Small intestine (tissue), 7 donors: ENCODE measurements around the gene PLEKHG5. TPM values are rescaled to one million over a fixed set of nuclear protein-coding genes. Genes with fewer than 3 reads are reported as not detected.
"Not testable (repeated sequence)": the region's sequence is repeated elsewhere in the genome, so short reads cannot be mapped to it uniquely, and the experiment has no call there.

Experiments used
- DNase-seq, 2 donors: peaks; one replicate each; pipeline versions ENCODE4 v3.0.0 to v3.0.0-alpha.2; 2013
- FAIRE-seq: peaks from 2 replicates; lab custom pipeline; 2012; peaks lifted over from hg19 to GRCh38; lab: Jason Lieb, UNC
- H3K27ac ChIP-seq, 3 donors: one replicate each; pipeline ENCODE4 v1.5.1; 2013; ENCODE audit warnings: low read length in 2 of 3, mild to moderate bottlenecking in 2 of 3, control low read depth in 1 of 3, inconsistent platforms in 1 of 3, low read depth in 1 of 3, moderate library complexity in 1 of 3
- H3K27me3 ChIP-seq, 3 donors: one replicate each; pipeline ENCODE4 v1.6.1; 2013; ENCODE audit warnings: low read length in 3 of 3, inconsistent platforms in 1 of 3; ENCODE audit not compliant: control insufficient read depth in 3 of 3, insufficient read depth in 3 of 3
- H3K36me3 ChIP-seq, 3 donors: one replicate each; pipeline ENCODE4 v1.6.1; 2013; ENCODE audit warnings: low read length in 3 of 3, inconsistent platforms in 1 of 3, low read depth in 1 of 3, mild to moderate bottlenecking in 1 of 3, moderate library complexity in 1 of 3; ENCODE audit not compliant: control insufficient read depth in 3 of 3, insufficient read depth in 2 of 3
- H3K4me1 ChIP-seq, 3 donors: one replicate each; pipeline ENCODE4 v1.6.1; 2013; ENCODE audit warnings: low read length in 2 of 3, inconsistent platforms in 1 of 3, low read depth in 1 of 3, mild to moderate bottlenecking in 1 of 3, moderate library complexity in 1 of 3; ENCODE audit not compliant: control insufficient read depth in 3 of 3, insufficient read depth in 2 of 3
- H3K4me3 ChIP-seq, 3 donors: one replicate each; pipeline ENCODE4 v1.5.1; 2013; ENCODE audit warnings: low read length in 3 of 3, control low read depth in 1 of 3, inconsistent platforms in 1 of 3, low read depth in 1 of 3, mild to moderate bottlenecking in 1 of 3, moderate library complexity in 1 of 3
- H3K9me3 ChIP-seq, 2 donors: one replicate each; pipeline ENCODE4 v1.6.1; 2013; ENCODE audit warnings: low read depth in 1 of 2, low read length in 1 of 2; ENCODE audit not compliant: control insufficient read depth in 2 of 2, insufficient read depth in 1 of 2
- WGBS, 3 donors: extraction: QIAGEN DNeasy Blood & Tissue Kit; methylation state at CpG; one replicate each; pipeline ENCODE4 v1.1.7; 2013; 5-methylcytosine and 5-hydroxymethylcytosine counted together
- polyA plus RNA-seq, 4 donors: library from polyadenylated mRNA; stranded (reverse) in 3 of 4; unstranded in 1 of 4; fragments of 200-250 nt in 3 of 4; fragments of 120-200 nt in 1 of 4; gene quantifications; one replicate each; pipeline versions ENCODE4 v1.2.1 to v1.2.3, GENCODE V29; 2013
- donor health status: healthy with polysubstance abuse.
- donor health status: control.
- donor health status: control.
- donor health status: Bipolar disorder and iron deficiency.
- donor health status: healthy.

The PLEKHG5 gene
- polyA plus RNA-seq, 4 donors = 2.4 to 13.5 (median 7.1) TPM

DNA sequence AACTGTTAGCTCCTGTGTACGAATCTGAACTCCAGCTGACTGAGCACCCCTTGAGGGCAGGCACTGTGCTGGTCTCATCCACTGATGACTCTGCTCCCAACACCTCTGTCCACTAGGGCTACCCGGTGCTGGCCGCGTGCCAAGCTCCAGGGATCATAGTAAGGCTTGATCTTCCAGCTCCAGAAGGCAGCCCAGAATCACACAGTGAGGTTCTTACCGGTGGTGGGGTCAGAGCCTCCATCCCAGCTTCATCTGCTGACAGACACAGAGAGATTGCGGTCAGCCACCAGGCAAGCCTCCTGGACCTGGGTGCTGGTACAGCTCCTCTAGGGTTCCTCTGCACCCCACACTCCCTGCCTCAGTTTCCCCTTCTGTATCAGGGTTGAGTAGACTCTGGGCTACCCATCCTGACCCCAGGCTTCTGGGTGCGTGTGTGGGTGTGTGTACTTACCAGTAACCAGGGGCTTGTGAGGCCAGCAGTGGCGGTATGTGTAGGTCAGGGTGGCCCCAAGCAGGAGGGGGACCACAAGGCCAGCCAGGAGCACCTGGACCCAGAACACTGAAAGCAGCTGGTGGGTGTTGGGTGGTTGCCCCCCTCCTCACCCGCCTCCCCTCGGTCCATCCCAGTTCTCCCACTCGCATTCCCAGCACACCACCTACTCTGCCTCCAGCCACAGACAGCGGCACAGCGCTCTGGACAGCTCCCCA lies 28.9 kb downstream of the PLEKHG5 start:
- DNase-seq = no peak
- FAIRE-seq = no peak
- Histone ChIP-seq H3K27me3 (peaks cover 0 to 2% (median 2%) of the 10 kb centered on the region in 3 donors), H3K9me3 (no peaks in the 10 kb centered on the region), H3K27ac (no peak overlapping the region), H3K4me1 (peaks cover 0 to 35% (median 0%) of the 10 kb centered on the region in 3 donors), H3K36me3 (peaks cover 3 to 79% (median 6%) of the 10 kb centered on the region in 3 donors), H3K4me3 (peak overlapping the region in 1 of 3 donors; percentile 11)
- WGBS, 3 donors = 85 to 90% (median 88%) methylated on average over 13 of the region's 13 CpGs

DNA sequence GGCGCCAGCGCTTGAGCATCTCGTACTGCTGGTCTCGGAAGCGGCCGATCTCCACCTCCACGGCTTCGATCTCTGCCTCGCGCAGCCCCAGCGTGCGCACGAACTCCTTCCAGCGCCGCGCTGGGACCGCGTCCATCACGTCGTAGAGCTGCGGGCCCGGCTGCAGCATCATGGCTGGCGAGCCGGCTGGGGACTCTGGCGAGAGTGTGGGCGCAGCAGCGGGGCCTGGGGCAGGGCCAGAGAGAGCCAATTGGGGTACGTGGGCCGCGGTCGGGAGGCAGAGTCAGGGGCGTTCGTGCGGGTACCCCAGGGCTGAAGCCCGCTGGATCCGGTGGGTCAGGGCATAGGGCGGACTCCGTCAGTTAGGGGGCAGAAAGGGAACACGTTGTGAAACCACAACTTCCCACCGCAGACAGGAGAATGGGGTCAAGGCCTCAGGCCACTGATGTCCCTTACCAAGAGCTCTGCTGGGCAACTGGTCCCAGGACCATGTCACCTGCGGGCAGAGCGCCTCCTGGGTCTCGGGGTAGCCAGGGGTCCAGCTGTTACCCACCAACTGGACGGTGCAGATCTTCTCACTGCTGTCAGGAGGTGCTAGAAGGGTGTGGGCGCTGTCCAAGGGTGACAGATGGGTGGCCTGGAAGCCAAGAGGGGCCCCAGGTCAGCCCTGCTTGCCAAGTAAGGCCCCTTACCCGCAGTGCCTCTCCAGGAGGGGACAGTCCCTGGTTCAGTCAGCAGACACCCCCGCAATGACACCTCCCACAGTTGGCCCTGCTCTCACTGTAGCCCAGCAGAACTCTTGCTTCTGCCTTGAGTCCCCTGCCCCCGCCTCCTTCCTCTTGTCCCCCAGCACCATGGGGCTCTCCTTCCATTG lies 29.7 kb downstream of the PLEKHG5 start:
- FAIRE-seq = no peak
- H3K27ac ChIP-seq = no peak overlapping the region

DNA sequence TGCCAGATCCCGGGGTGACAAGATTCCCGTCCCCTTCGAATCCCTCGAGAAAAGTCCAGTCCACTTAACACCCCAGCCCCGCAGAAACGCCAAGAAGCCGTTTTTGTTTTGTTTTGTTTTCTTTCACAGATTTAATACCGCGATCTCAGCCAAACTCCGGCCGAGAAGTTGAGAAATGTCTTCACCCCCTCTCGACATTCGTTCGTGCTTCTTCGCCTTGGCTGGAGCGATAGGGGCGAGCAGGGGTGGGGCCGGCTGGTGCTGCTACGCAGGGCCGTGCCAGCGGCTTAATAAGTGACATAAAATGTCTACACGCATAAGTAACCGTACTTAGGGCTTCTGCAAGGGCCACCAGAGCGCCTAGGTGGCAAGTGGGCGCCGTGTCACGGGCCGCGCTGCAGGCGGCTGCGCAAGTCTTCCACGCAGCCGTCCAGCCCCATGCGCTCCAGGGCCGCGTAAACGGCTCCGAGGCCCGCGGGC lies 30.4 kb downstream of the PLEKHG5 start:
- Histone ChIP-seq H3K27ac (peak overlapping the region in 1 of 3 donors; percentile 60), H3K36me3 (peaks cover 3 to 85% (median 6%) of the 10 kb centered on the region in 3 donors), H3K4me3 (no peak overlapping the region), H3K4me1 (peaks cover 0 to 21% (median 0%) of the 10 kb centered on the region in 3 donors), H3K27me3 (peaks cover 0 to 2% (median 2%) of the 10 kb centered on the region in 3 donors), H3K9me3 (no peaks in the 10 kb centered on the region)
- 75 to 88% (median 87%) methylated on average over 38 to 40 of the region's 40 CpGs for WGBS, 3 donors
- DNase-seq (no peak), FAIRE-seq (no peak)

More for the DNA sequence above, 29.7 kb downstream of the PLEKHG5 start:
- WGBS, 3 donors = 86 to 97% (median 92%) methylated on average over 47 to 48 of the region's 48 CpGs
- no peak for DNase-seq
- H3K27me3 ChIP-seq = peaks cover 0 to 2% (median 2%) of the 10 kb centered on the region in 3 donors
- no peaks in the 10 kb centered on the region for H3K9me3 ChIP-seq
- peaks cover 0 to 27% (median 0%) of the 10 kb centered on the region in 3 donors for H3K4me1 ChIP-seq
- peaks cover 3 to 79% (median 6%) of the 10 kb centered on the region in 3 donors for H3K36me3 ChIP-seq
- no peak overlapping the region for H3K4me3 ChIP-seq

DNA sequence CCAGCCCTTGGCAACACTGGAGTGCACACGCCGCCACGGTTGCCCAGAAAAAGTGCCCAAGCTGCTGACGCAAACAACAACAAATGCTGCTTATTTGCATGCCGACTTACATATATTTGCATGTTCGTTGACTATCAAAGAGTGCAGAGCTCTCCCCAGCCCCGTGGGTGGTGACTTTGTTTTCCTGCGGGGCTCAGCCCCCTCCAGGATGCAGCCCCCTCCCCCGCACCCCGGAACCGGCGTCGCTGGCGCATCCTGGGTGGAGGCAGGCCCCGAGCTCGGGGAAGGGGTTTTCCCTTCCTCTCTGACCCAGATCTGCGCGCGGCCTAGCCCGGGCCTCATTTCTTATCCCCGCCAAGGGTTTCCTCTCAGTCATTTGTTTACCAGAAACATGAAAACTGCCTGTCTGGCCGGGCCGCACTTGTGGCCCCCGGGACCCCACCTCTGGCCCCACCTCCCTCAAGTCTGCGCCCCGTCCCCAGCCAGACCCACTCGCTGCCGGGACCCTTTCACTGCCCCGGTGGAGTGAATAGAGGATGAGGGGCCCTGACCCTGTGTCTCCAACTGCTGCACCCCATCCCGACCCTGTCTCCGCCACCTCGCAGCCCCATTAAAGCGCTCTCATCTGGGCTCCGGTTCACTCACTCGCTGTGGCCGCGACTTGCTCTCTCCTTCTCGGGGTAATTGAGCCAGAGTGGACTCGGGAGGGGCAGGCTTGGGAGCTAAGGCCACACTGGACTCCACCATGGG lies 31.0 kb downstream of the PLEKHG5 start:
- no peaks in the 10 kb centered on the region for H3K9me3 ChIP-seq
- FAIRE-seq = no peak
- peaks cover 3 to 87% (median 6%) of the 10 kb centered on the region in 3 donors for H3K36me3 ChIP-seq
- H3K27me3 ChIP-seq = peaks cover 0 to 5% (median 1%) of the 10 kb centered on the region in 3 donors
- peak overlapping the region in 1 of 3 donors; percentile 24 for H3K4me3 ChIP-seq
- DNase-seq = no peak
- peak overlapping the region in 1 of 3 donors; percentile 77 for H3K27ac ChIP-seq
- peaks cover 0 to 16% (median 0%) of the 10 kb centered on the region in 3 donors for H3K4me1 ChIP-seq
- WGBS, 3 donors = 37 to 73% (median 55%) methylated on average over 39 of the region's 39 CpGs

DNA sequence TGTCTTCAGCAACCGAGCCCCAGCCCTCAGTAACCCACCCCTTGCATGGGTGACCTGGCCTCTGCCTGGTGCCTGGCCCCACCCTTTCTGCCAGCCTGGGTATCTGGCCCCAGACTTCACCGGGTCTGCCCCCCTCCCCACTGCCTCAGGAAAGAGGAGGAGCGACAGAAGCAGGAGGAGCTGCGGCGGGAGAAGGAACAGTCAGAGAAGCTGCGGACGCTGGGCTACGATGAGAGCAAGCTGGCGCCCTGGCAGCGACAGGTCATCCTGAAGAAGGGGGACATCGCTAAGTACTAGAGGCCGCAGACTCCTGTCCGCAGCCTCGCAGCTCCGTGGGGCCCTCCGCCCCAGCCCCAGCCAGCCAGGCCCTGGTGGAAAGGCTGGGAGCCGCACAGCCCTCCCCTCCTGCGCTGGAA lies 31.6 kb downstream of the PLEKHG5 start:
- Histone ChIP-seq H3K4me1 (peaks cover 0 to 9% (median 0%) of the 10 kb centered on the region in 3 donors), H3K27me3 (peaks cover 0 to 9% (median 0%) of the 10 kb centered on the region in 3 donors), H3K9me3 (no peaks in the 10 kb centered on the region), H3K4me3 (peak overlapping the region in 1 of 3 donors; percentile 24), H3K27ac (peak overlapping the region in 1 of 3 donors; percentile 77), H3K36me3 (peaks cover 3 to 83% (median 6%) of the 10 kb centered on the region in 3 donors)
- DNase-seq = no peak
- 36 to 69% (median 54%) methylated on average over 17 to 18 of the region's 18 CpGs for WGBS, 3 donors
- no peak for FAIRE-seq

DNA sequence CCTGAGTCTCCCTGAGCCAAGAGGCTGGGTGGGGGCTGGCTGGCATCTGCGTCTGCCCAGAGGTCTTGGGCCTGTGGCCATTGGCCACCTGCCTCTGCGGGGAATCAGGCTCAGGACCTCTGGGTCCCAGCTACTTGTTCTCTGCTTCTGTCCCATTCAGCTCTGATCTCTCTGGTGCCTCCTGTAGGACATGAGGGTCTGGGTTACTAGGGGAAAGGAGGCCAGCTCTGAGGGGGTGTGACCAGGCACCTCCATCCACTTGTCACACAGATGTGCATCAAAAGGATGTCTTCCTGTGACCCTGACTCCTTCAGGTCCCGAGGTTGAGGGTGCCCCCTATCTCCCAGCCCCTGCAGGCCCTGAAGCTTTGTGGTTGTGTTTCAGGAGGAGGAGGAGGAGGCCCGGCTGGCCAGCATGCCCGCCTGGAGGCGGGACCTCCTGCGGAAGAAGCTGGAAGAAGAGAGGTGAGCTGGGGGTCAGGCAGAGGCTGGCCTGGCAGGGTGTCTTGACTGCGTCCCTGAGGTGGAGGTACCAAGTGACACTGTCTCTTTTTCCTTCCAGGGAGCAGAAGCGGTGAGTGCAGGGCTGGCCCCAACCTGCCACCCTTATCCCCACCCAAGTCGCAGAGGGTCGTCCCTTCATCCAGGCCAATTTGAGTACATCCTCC lies 34.5 kb downstream of the PLEKHG5 start:
- 81 to 87% (median 85%) methylated on average over 7 to 11 of the region's 11 CpGs for WGBS, 3 donors

DNA sequence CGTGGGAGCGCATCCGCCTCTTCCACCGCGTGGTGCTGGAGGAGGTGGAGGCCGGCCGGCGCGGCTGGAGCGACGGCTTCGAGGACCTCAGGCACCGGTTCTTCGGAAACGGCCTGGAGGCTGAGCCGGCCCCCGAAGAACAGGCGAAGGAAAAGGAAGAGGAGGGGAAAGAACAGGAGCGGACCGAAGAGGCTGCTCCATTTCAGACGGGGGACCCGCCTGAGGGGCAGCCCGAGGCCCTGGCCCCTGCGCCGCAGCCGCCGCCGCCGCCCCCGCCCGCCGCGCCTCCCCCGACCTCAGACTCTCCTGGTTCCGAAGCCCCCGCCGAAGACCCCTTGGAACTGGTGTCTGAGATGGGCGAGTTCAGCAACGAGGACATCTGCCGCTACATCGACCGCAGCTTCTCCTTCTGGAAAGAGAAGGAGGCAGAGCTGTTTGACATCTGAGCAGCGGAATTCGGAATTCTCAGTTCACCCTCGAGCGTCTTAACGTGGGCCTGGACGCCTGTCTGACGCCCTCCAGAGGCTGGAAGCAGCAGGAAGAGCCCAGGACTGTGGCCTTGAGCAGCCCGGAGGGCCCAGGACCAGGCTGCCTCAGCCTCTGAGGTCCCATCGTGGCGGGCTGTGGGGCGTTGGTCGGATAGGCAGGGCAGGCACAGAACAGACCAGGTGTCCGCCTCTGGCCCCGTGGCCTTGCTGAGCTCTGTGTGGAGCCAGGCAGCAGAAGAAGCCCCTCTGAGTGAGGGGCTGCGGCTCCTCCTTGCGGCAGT lies 35.5 kb downstream of the PLEKHG5 start:
- not testable (repeated sequence) for H3K4me1 ChIP-seq, H3K27ac ChIP-seq, FAIRE-seq, DNase-seq, H3K4me3 ChIP-seq, H3K9me3 ChIP-seq
- H3K27me3 ChIP-seq = peaks cover 0 to 14% (median 0%) of the 10 kb centered on the region in 3 donors
- H3K36me3 ChIP-seq = peaks cover 0 to 80% (median 3%) of the 10 kb centered on the region in 3 donors
- WGBS, 3 donors = 58 to 83% (median 64%) methylated on average over 44 to 58 of the region's 58 CpGs

More for the DNA sequence above, 34.5 kb downstream of the PLEKHG5 start:
- Histone ChIP-seq H3K27me3 (peaks cover 0 to 9% (median 0%) of the 10 kb centered on the region in 3 donors), H3K36me3 (peaks cover 2 to 82% (median 3%) of the 10 kb centered on the region in 3 donors), H3K4me1 (peaks cover 0 to 10% (median 0%) of the 10 kb centered on the region in 3 donors), H3K9me3 (no peaks in the 10 kb centered on the region), H3K27ac (no peak overlapping the region), H3K4me3 (no peak overlapping the region)
- FAIRE-seq = no peak
- DNase-seq = no peak
